K562 (cell line): ENCODE results near the gene GYG1. TPM values are rescaled to one million over a fixed set of nuclear protein-coding genes. Genes with fewer than 3 reads are reported as not detected.

Experiments used
- ATAC-seq: fragments of 200-7000 bp; cut with Tn5 transposase; 3 replicates; pipeline ENCODE4 v1.9.1; 2020; ENCODE audit warnings: moderate library complexity
- BruUV-seq: library from RNA; stranded (reverse); fragments of 400-500 nt; replicated peaks from 2 replicates; lab custom pipeline; 2021; lab: Mats Ljungman, UMichigan
- CTCF ChIA-PET: fragments of 300-600 bp; formaldehyde crosslinking; extraction: SDS; loops from one replicate; lab custom pipeline; 2021; ENCODE audit warnings: low intra/inter-chr PET ratio; lab: Yijun Ruan, JAX
- POLR2A ChIA-PET: fragments of 300-600, 350-650 bp; sonication (Branson Sonifier 250); formaldehyde crosslinking; extraction: SDS; loops from one replicate; lab custom pipeline; 2021; ENCODE audit warnings: antibody characterized with exemption, inconsistent platforms; lab: Yijun Ruan, JAX
- DNase-seq, 4 experiments: peaks; one replicate each; pipeline versions ENCODE4 v3.0.0 to v3.0.0-alpha.2; 2011 to 2018; ENCODE audit warnings: low spot score in 3 of 4, mixed read lengths in 3 of 4; ENCODE audit errors: extremely low read depth in 1 of 4
- FAIRE-seq: peaks from 2 replicates; lab custom pipeline; 2011; peaks lifted over from hg19 to GRCh38; lab: Jason Lieb, UNC
- H2AFZ ChIP-seq: 2 replicates; pipeline ENCODE4 v1.6.0; 2011; ENCODE audit warnings: low read depth, low read length, control low read depth, inconsistent platforms
- H3K27ac ChIP-seq: fragments of 200-600 bp; 3 replicates; pipeline ENCODE4 v1.8.0; 2011; ENCODE audit warnings: low read depth, mild to moderate bottlenecking, control low read depth, inconsistent platforms, low read length, moderate library complexity, mixed read lengths; ENCODE audit errors: extremely low read depth
- H3K27me3 ChIP-seq, 2 experiments: fragments of 300-600 bp in 1 of 2; 2 replicates in 1 of 2; 3 replicates in 1 of 2; pipeline versions ENCODE4 v1.6.0 to v1.8.0; 2011; ENCODE audit warnings: inconsistent platforms in 2 of 2, low read length in 2 of 2, mild to moderate bottlenecking in 1 of 2, mixed read lengths in 1 of 2, moderate library complexity in 1 of 2; ENCODE audit not compliant: control insufficient read depth in 2 of 2, insufficient read depth in 2 of 2
- H3K36me3 ChIP-seq: fragments of 300-600 bp; 3 replicates; pipeline ENCODE4 v1.8.0; 2011; ENCODE audit warnings: mild to moderate bottlenecking, low read length, inconsistent platforms; ENCODE audit not compliant: control insufficient read depth, insufficient read depth
- H3K4me1 ChIP-seq, 2 experiments: fragments of 200-600 bp in 1 of 2; replicated peaks in 1 of 2; 2 replicates in 1 of 2; 3 replicates in 1 of 2; pipeline versions ENCODE4 v1.5.1 to v1.8.0; 2011; ENCODE audit warnings: inconsistent platforms in 2 of 2, low read length in 2 of 2, mild to moderate bottlenecking in 1 of 2, mixed read lengths in 1 of 2, moderate library complexity in 1 of 2; ENCODE audit not compliant: control insufficient read depth in 2 of 2, insufficient read depth in 2 of 2
- H3K4me2 ChIP-seq: 2 replicates; pipeline ENCODE4 v1.6.1; 2011; ENCODE audit warnings: low read length, control low read depth, inconsistent platforms, mixed read lengths; ENCODE audit not compliant: insufficient read depth
- H3K4me3 ChIP-seq: fragments of 200-600 bp; sonication (generic), shearing (Covaris generic); 2 replicates; pipeline ENCODE4 v1.5.1; 2016; ENCODE audit warnings: control low read depth, inconsistent platforms
- H3K79me2 ChIP-seq: fragments of 200-600 bp; 3 replicates; pipeline ENCODE4 v1.8.0; 2011; ENCODE audit warnings: low read length, inconsistent platforms; ENCODE audit not compliant: control insufficient read depth, insufficient read depth
- H3K9ac ChIP-seq, 2 experiments: 2 replicates each; pipeline versions ENCODE4 v1.6.0 to v1.6.1; 2011; ENCODE audit warnings: low read depth in 2 of 2, low read length in 2 of 2, control low read depth in 1 of 2, inconsistent platforms in 1 of 2, mild to moderate bottlenecking in 1 of 2, mixed read lengths in 1 of 2; ENCODE audit not compliant: insufficient read depth in 1 of 2
- H3K9me1 ChIP-seq: one replicate; pipeline ENCODE4 v1.6.0; 2011; ENCODE audit warnings: inconsistent platforms, mild to moderate bottlenecking, low read length, moderate library complexity; ENCODE audit not compliant: control insufficient read depth, insufficient read depth
- H3K9me3 ChIP-seq: replicated peaks from 2 replicates; pipeline ENCODE4 v1.5.1; 2011; ENCODE audit warnings: low read depth, low read length, inconsistent platforms; ENCODE audit not compliant: control insufficient read depth, insufficient read depth
- H4K20me1 ChIP-seq: replicated peaks from 2 replicates; pipeline ENCODE4 v1.6.1; 2011; ENCODE audit warnings: low read length, inconsistent platforms, mixed read lengths; ENCODE audit not compliant: control insufficient read depth, insufficient read depth
- CBX8 ChIP-seq: fragments of 200-600 bp; sonication (generic); IDR thresholded peaks from 2 replicates; pipeline ENCODE4 v1.6.1; 2012; ENCODE audit warnings: borderline replicate concordance, mixed run types, low read depth, mild to moderate bottlenecking, moderate library complexity, mixed read lengths, low read length, control low read depth, inconsistent platforms; ENCODE audit not compliant: poor library complexity, severe bottlenecking; ENCODE audit errors: extremely low read depth
- HCFC1 ChIP-seq: IDR thresholded peaks from 2 replicates; pipeline ENCODE4 v1.6.1; 2012; ENCODE audit warnings: low read depth, low read length, improper control_type of control experiment
- RBM39 ChIP-seq: fragments of 200-400 bp; formaldehyde crosslinking; optimal IDR thresholded peaks from 2 replicates; pipeline ENCODE3; 2018; ENCODE audit warnings: low read depth, low read length
- SMAD3 ChIP-seq: fragments of 450-650 bp; formaldehyde crosslinking; conservative IDR thresholded peaks from 2 replicates; pipeline ENCODE4 v1.4.0; 2020; ENCODE audit warnings: mild to moderate bottlenecking
- TGIF2 ChIP-seq: sonication (generic); formaldehyde crosslinking; IDR thresholded peaks from 2 replicates; pipeline ENCODE4 v1.8.1; 2022; ENCODE audit warnings: mild to moderate bottlenecking, missing genetic modification reagents, moderate library complexity
- WGBS: fragments of 100-300 bp; shearing (Covaris generic); methylation state at CpG from one replicate; pipeline ENCODE4 v1.1.6; 2016; ENCODE audit warnings: low coverage, mixed read lengths; ENCODE audit not compliant: insufficient coverage; ENCODE audit errors: missing lambda C conversion rate; 5-methylcytosine and 5-hydroxymethylcytosine counted together
- in situ Hi-C: fragments of 300-500 bp; cut with MboI; formaldehyde crosslinking; loops from 4 replicates; pipeline ENCODE4 v1.15.0; 2018; ENCODE audit warnings: inconsistent platforms, mixed read lengths
- intact Hi-C: fragments of 100-400 bp; cut with micrococcal nuclease; formaldehyde crosslinking; loops from 2 replicates; pipeline ENCODE4 v1.14.2; 2022
- polyA plus RNA-seq, 8 experiments: library from polyadenylated mRNA; depleted of rRNA in 4 of 8; stranded (reverse) in 5 of 8; unstranded in 3 of 8; fragments of >200 nt; fragmentation: Nextera tagmentation in 2 of 8; fragmentation: Illumina TruSeq in 1 of 8; extraction: Ambion mirVana in 2 of 8; extraction: Trizol in 1 of 8; gene quantifications; 2 replicates each; pipeline versions ENCODE4 v1.2.1 to v1.2.3, GENCODE V29; 2011 to 2014; ENCODE audit warnings: inconsistent platforms in 1 of 8, missing spikeins in 1 of 8
- total RNA-seq, 7 experiments: library from RNA; depleted of rRNA in 6 of 7; stranded (reverse); fragments of >200 nt in 6 of 7; fragmentation: Illumina TruSeq in 2 of 7; extraction: Trizol in 2 of 7; gene quantifications; 2 replicates each; pipeline versions ENCODE4 v1.2.1 to v1.2.3, GENCODE V29; 2011 to 2021; ENCODE audit warnings: low replicate concordance in 1 of 7
- TF ChIP-seq, protein P1 (sequence below): sonication (generic); formaldehyde crosslinking; IDR thresholded peaks from 2 replicates; pipeline ENCODE4 v1.8.1; 2023; ENCODE audit warnings: mild to moderate bottlenecking, missing genetic modification reagents

GYG1 gene
- total and polyA plus RNA-seq, 9 of the 15 experiments (the other 6 are each of a cell fraction or from before 2014, with no cell fraction given) = 14.6 to 38.4 (median 24.6) TPM

DNA sequence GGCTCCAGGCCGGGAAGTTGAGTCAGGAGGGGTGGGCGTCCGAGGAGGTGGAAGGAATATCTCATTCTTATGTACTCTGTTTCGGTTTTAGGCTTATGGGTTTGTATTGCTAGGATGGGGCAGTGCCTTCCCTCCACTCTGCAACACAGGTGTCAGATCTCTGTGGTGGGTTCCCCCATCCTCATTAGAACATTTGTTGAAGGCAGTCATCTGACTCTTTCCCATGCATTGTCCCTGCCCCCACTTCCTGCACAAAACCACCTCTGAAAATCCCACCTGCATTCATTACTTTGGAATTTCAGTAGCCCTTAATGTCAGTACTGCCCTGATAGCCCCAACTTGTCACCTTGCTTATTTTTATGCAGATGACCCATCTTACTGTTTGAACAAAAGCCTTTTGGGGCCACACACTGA is 29.5 kb downstream of the GYG1 start (continued):
- TF ChIP-seq CBX8 = no peak
- TF ChIP-seq, protein P1, sequence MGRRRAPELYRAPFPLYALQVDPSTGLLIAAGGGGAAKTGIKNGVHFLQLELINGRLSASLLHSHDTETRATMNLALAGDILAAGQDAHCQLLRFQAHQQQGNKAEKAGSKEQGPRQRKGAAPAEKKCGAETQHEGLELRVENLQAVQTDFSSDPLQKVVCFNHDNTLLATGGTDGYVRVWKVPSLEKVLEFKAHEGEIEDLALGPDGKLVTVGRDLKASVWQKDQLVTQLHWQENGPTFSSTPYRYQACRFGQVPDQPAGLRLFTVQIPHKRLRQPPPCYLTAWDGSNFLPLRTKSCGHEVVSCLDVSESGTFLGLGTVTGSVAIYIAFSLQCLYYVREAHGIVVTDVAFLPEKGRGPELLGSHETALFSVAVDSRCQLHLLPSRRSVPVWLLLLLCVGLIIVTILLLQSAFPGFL (CRISPR knock-in tag) = no peak
- no peak for TF ChIP-seq RBM39
- no peak for TF ChIP-seq SMAD3 (CRISPR knock-in tag)
- no peak for TF ChIP-seq TGIF2 (CRISPR knock-in tag)

DNA sequence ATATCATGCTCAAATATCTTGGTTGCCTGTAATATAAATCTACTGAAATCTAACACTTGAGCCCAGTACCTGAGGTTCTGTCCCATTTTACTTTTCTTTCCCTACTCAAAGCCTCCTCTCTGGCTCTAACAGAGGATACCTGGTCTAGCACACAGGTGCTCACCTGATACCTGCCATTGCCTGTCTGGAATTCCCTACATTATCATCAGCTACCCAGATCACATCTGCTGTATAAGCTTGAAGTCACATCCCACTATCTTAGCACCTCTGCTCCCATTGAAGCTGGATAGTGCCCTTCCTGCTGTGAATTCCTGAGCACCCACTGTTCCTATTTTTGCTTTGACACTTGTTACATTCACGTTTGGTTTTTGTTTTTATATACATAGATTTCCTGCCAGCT is 30.5 kb downstream of the GYG1 start:
- Histone ChIP-seq H3K4me1 (no peaks in the 10 kb centered on the region), H3K4me2 (no peak overlapping the region), H2AFZ (no peak overlapping the region), H3K27me3 (no peaks in the 10 kb centered on the region), H3K27ac (no peak overlapping the region), H3K4me3 (no peak overlapping the region), H3K79me2 (no peaks in the 10 kb centered on the region), H3K9me1 (no peaks in the 10 kb centered on the region), H4K20me1 (no peaks in the 10 kb centered on the region), H3K36me3 (peaks cover 21% of the 10 kb centered on the region; the same call in 1 of the 3 replicates), H3K9me3 (no peaks in the 10 kb centered on the region), H3K9ac (no peak overlapping the region)
- ChIA-PET CTCF (no interaction called here), POLR2A (interaction anchor here (0.7 kb wide), 1 partner anchor 8 kb away, joined by 4 read pairs; no protein-coding TSS in a partner anchor)
- ATAC-seq (no peak), DNase-seq (no peak), FAIRE-seq (no peak)
- TF ChIP-seq HCFC1 = no peak
- BruUV-seq = no TSS peak
- in situ Hi-C loops (no loop called here), intact Hi-C loops (no loop called here)
- 11% methylated on average over 1 of the region's 1 CpG for WGBS
